CD4-positive, alpha-beta T cell treated with Interferon gamma for 1 hour (primary cell): ENCODE data around the gene CNTNAP2.

Experiments
- DNase-seq: peaks from one replicate; pipeline ENCODE4 v3.0.0-alpha.2; 2020

CNTNAP2 gene

GRCh38 chr7:146319629-146320028 is 203.0 kb downstream of the CNTNAP2 start:
- DNase-seq: no peak

- DNase-seq: no peak
Measured at GRCh38 chr7:146321301-146321700, 204.7 kb downstream of the CNTNAP2 start.

GRCh38 chr7:146331369-146331768 is 214.8 kb downstream of the CNTNAP2 start:
- no peak for DNase-seq

- DNase-seq: no peak
Measured at GRCh38 chr7:146345251-146345650, 228.7 kb downstream of the CNTNAP2 start.

- no peak for DNase-seq
Measured at GRCh38 chr7:146346096-146346495, 229.5 kb downstream of the CNTNAP2 start.

GRCh38 chr7:146355216-146355615 is 238.6 kb downstream of the CNTNAP2 start:
- DNase-seq: no peak

GRCh38 chr7:146359176-146359575 is 242.6 kb downstream of the CNTNAP2 start:
- no peak for DNase-seq

- DNase-seq: no peak
Measured at GRCh38 chr7:146366938-146367337, 250.3 kb downstream of the CNTNAP2 start.

GRCh38 chr7:146370171-146370570 is 253.6 kb downstream of the CNTNAP2 start:
- no peak for DNase-seq

- DNase-seq: no peak
Measured at GRCh38 chr7:146375170-146375569, 258.6 kb downstream of the CNTNAP2 start.

GRCh38 chr7:146378196-146378595 is 261.6 kb downstream of the CNTNAP2 start:
- no peak for DNase-seq

GRCh38 chr7:146387140-146387539 is 270.5 kb downstream of the CNTNAP2 start:
- DNase-seq: no peak

GRCh38 chr7:146388928-146389327 is 272.3 kb downstream of the CNTNAP2 start:
- no peak for DNase-seq

- no peak for DNase-seq
Measured at GRCh38 chr7:146393346-146393745, 276.7 kb downstream of the CNTNAP2 start.

GRCh38 chr7:146397141-146397540 is 280.5 kb downstream of the CNTNAP2 start:
- no peak for DNase-seq

GRCh38 chr7:146401939-146402338 is 285.3 kb downstream of the CNTNAP2 start:
- no peak for DNase-seq

GRCh38 chr7:146405737-146406136 is 289.1 kb downstream of the CNTNAP2 start:
- DNase-seq: no peak

GRCh38 chr7:146411975-146412374 is 295.4 kb downstream of the CNTNAP2 start:
- DNase-seq: no peak

- DNase-seq: no peak
Measured at GRCh38 chr7:146412781-146413180, 296.2 kb downstream of the CNTNAP2 start.

GRCh38 chr7:146414373-146414772 is 297.8 kb downstream of the CNTNAP2 start:
- DNase-seq: no peak

- no peak for DNase-seq
Measured at GRCh38 chr7:146414937-146415336, 298.3 kb downstream of the CNTNAP2 start.

GRCh38 chr7:146417176-146417575 is 300.6 kb downstream of the CNTNAP2 start:
- DNase-seq: no peak

GRCh38 chr7:146423446-146423845 is 306.8 kb downstream of the CNTNAP2 start:
- no peak for DNase-seq

- DNase-seq: no peak
Measured at GRCh38 chr7:146424084-146424483, 307.5 kb downstream of the CNTNAP2 start.

GRCh38 chr7:146433501-146433900 is 316.9 kb downstream of the CNTNAP2 start:
- DNase-seq: no peak

- DNase-seq: no peak
Measured at GRCh38 chr7:146443102-146443501, 326.5 kb downstream of the CNTNAP2 start.
